Activated naive CD8-positive, alpha-beta T cell treated with anti-CD3 and anti-CD28 coated beads, Interleukin-2, amount 10 ng/mL, durations not matched to agents 7 days and 5 days (primary cell): ENCODE measurements around the gene POLR1D. TPM values are rescaled to one million over a fixed set of nuclear protein-coding genes. Genes with fewer than 3 reads are reported as not detected.

ENCODE experiments used
- ATAC-seq: fragments of 150-1000 bp; cut with Tn5 transposase; one replicate; pipeline ENCODE4 v1.10.0; 2021; ENCODE audit warnings: low read depth, moderate library complexity
- POLR2A ChIA-PET: fragments of 350-600 bp; sonication (Branson Sonifier 250); formaldehyde crosslinking; loops from one replicate; lab custom pipeline; 2021; ENCODE audit warnings: antibody characterized with exemption; lab: Charles Lee
- DNase-seq: peaks from one replicate; pipeline ENCODE4 v3.0.0; 2021
- H3K27ac Mint-ChIP-seq: one replicate; pipeline ENCODE4 v1.8.0; 2022; ENCODE audit warnings: mild to moderate bottlenecking, mixed read lengths
- H3K27me3 Mint-ChIP-seq: one replicate; pipeline ENCODE4 v1.8.0; 2022; ENCODE audit warnings: mild to moderate bottlenecking, moderate library complexity, mixed read lengths
- H3K36me3 Mint-ChIP-seq: one replicate; pipeline ENCODE4 v1.8.0; 2021; ENCODE audit warnings: mild to moderate bottlenecking, mixed read lengths
- H3K4me1 Mint-ChIP-seq: one replicate; pipeline ENCODE4 v1.8.0; 2021; ENCODE audit warnings: mixed read lengths
- H3K4me3 Mint-ChIP-seq: one replicate; pipeline ENCODE4 v1.8.0; 2022; ENCODE audit warnings: mild to moderate bottlenecking, moderate library complexity, mixed read lengths
- H3K9me3 Mint-ChIP-seq: one replicate; pipeline ENCODE4 v1.8.0; 2021; ENCODE audit warnings: mixed read lengths
- total RNA-seq, 2 experiments: library from RNA; stranded (reverse); gene quantifications; one replicate each; pipeline ENCODE4 v1.2.3, GENCODE V29; 2021

Gene POLR1D
- total RNA-seq, 2 experiments from 2014 or later = 139 to 140 TPM

- H3K9me3 Mint-ChIP-seq = no peaks in the 10 kb centered on the region
- DNase-seq = no peak
- no peak for ATAC-seq
- H3K36me3 Mint-ChIP-seq = peaks cover 21% of the 10 kb centered on the region
- H3K27ac Mint-ChIP-seq = no peak overlapping the region
- no peaks in the 10 kb centered on the region for H3K27me3 Mint-ChIP-seq
- H3K4me1 Mint-ChIP-seq = peaks cover 5% of the 10 kb centered on the region
- POLR2A ChIA-PET = no interaction called here
- no peak overlapping the region for H3K4me3 Mint-ChIP-seq
Measured at GRCh38 chr13:27658546-27658945, 36.9 kb downstream of the POLR1D start.

GRCh38 chr13:27659145-27659865 is 37.6 kb downstream of the POLR1D start:
- POLR2A ChIA-PET = no interaction called here
- ATAC-seq (no peak), DNase-seq (no peak)
- Mint-ChIP-seq H3K4me3 (no peak overlapping the region), H3K36me3 (peaks cover 21% of the 10 kb centered on the region), H3K9me3 (no peaks in the 10 kb centered on the region), H3K27me3 (no peaks in the 10 kb centered on the region), H3K4me1 (peaks cover 5% of the 10 kb centered on the region), H3K27ac (no peak overlapping the region)

GRCh38 chr13:27660511-27660910 is 38.8 kb downstream of the POLR1D start:
- POLR2A ChIA-PET = no interaction called here
- peaks cover 5% of the 10 kb centered on the region for H3K4me1 Mint-ChIP-seq
- no peak overlapping the region for H3K27ac Mint-ChIP-seq
- H3K36me3 Mint-ChIP-seq = peaks cover 18% of the 10 kb centered on the region
- no peaks in the 10 kb centered on the region for H3K9me3 Mint-ChIP-seq
- no peak overlapping the region for H3K4me3 Mint-ChIP-seq
- H3K27me3 Mint-ChIP-seq = no peaks in the 10 kb centered on the region
- DNase-seq = no peak
- ATAC-seq = no peak

- DNase-seq = no peak
- no peak overlapping the region for H3K27ac Mint-ChIP-seq
- H3K4me3 Mint-ChIP-seq = no peak overlapping the region
- ATAC-seq = no peak
- POLR2A ChIA-PET = no interaction called here
- peaks cover 5% of the 10 kb centered on the region for H3K4me1 Mint-ChIP-seq
- H3K27me3 Mint-ChIP-seq = no peaks in the 10 kb centered on the region
- no peaks in the 10 kb centered on the region for H3K9me3 Mint-ChIP-seq
- peaks cover 16% of the 10 kb centered on the region for H3K36me3 Mint-ChIP-seq
Measured at GRCh38 chr13:27661017-27661416, 39.3 kb downstream of the POLR1D start.

GRCh38 chr13:27662738-27663470 is 41.2 kb downstream of the POLR1D start:
- Mint-ChIP-seq H3K27me3 (no peaks in the 10 kb centered on the region), H3K36me3 (peaks cover 16% of the 10 kb centered on the region), H3K4me3 (no peak overlapping the region), H3K27ac (peak overlapping the region; percentile 49), H3K4me1 (peaks cover 3% of the 10 kb centered on the region), H3K9me3 (no peaks in the 10 kb centered on the region)
- POLR2A ChIA-PET = no interaction called here
- ATAC-seq (no peak), DNase-seq (no peak)

GRCh38 chr13:27663947-27664346 is 42.3 kb downstream of the POLR1D start:
- H3K4me3 Mint-ChIP-seq = no peak overlapping the region
- no peak overlapping the region for H3K27ac Mint-ChIP-seq
- ATAC-seq (no peak), DNase-seq (no peak)
- H3K4me1 Mint-ChIP-seq = peaks cover 3% of the 10 kb centered on the region
- POLR2A ChIA-PET = no interaction called here
- no peaks in the 10 kb centered on the region for H3K27me3 Mint-ChIP-seq
- peaks cover 16% of the 10 kb centered on the region for H3K36me3 Mint-ChIP-seq
- H3K9me3 Mint-ChIP-seq = no peaks in the 10 kb centered on the region

GRCh38 chr13:27665333-27665732 is 43.6 kb downstream of the POLR1D start:
- no peak overlapping the region for H3K27ac Mint-ChIP-seq
- H3K9me3 Mint-ChIP-seq = no peaks in the 10 kb centered on the region
- H3K4me3 Mint-ChIP-seq = no peak overlapping the region
- peaks cover 3% of the 10 kb centered on the region for H3K4me1 Mint-ChIP-seq
- DNase-seq = no peak
- peaks cover 11% of the 10 kb centered on the region for H3K36me3 Mint-ChIP-seq
- ATAC-seq = no peak
- no peaks in the 10 kb centered on the region for H3K27me3 Mint-ChIP-seq
- POLR2A ChIA-PET = no interaction called here

GRCh38 chr13:27665761-27666160 is 44.1 kb downstream of the POLR1D start:
- ATAC-seq (no peak), DNase-seq (no peak)
- Mint-ChIP-seq H3K9me3 (no peaks in the 10 kb centered on the region), H3K4me1 (peaks cover 3% of the 10 kb centered on the region), H3K27ac (no peak overlapping the region), H3K4me3 (no peak overlapping the region), H3K36me3 (peaks cover 8% of the 10 kb centered on the region), H3K27me3 (no peaks in the 10 kb centered on the region)
- POLR2A ChIA-PET = no interaction called here

GRCh38 chr13:27666951-27667350 is 45.3 kb downstream of the POLR1D start:
- no peak overlapping the region for H3K4me3 Mint-ChIP-seq
- H3K36me3 Mint-ChIP-seq = peaks cover 6% of the 10 kb centered on the region
- H3K4me1 Mint-ChIP-seq = peaks cover 3% of the 10 kb centered on the region
- H3K27ac Mint-ChIP-seq = no peak overlapping the region
- ATAC-seq = no peak
- no peaks in the 10 kb centered on the region for H3K27me3 Mint-ChIP-seq
- POLR2A ChIA-PET = no interaction called here
- no peaks in the 10 kb centered on the region for H3K9me3 Mint-ChIP-seq
- no peak for DNase-seq

- POLR2A ChIA-PET = no interaction called here
- Mint-ChIP-seq H3K9me3 (peaks cover 1% of the 10 kb centered on the region), H3K4me3 (no peak overlapping the region), H3K4me1 (peaks cover 3% of the 10 kb centered on the region), H3K27ac (no peak overlapping the region), H3K36me3 (peaks cover 5% of the 10 kb centered on the region), H3K27me3 (no peaks in the 10 kb centered on the region)
- no peak for DNase-seq
- no peak for ATAC-seq
Measured at GRCh38 chr13:27667946-27668345, 46.3 kb downstream of the POLR1D start.

GRCh38 chr13:27670861-27671260 is 49.2 kb downstream of the POLR1D start:
- Mint-ChIP-seq H3K36me3 (peaks cover 5% of the 10 kb centered on the region), H3K27me3 (no peaks in the 10 kb centered on the region), H3K9me3 (peaks cover 1% of the 10 kb centered on the region), H3K4me1 (no peaks in the 10 kb centered on the region), H3K27ac (no peak overlapping the region), H3K4me3 (no peak overlapping the region)
- ATAC-seq = no peak
- POLR2A ChIA-PET = no interaction called here
- DNase-seq = no peak

- Mint-ChIP-seq H3K4me3 (no peak overlapping the region), H3K4me1 (no peaks in the 10 kb centered on the region), H3K27ac (no peak overlapping the region), H3K36me3 (peaks cover under 1% of the 10 kb centered on the region), H3K27me3 (no peaks in the 10 kb centered on the region), H3K9me3 (peaks cover 1% of the 10 kb centered on the region)
- ATAC-seq (no peak), DNase-seq (no peak)
- POLR2A ChIA-PET = no interaction called here
Measured at GRCh38 chr13:27672025-27672424, 50.3 kb downstream of the POLR1D start.
